ENCODE results near the gene IL10RB. TPM values are rescaled to one million over a fixed set of nuclear protein-coding genes. Genes with fewer than 3 reads are reported as not detected.
"Not testable (repeated sequence)": the region's sequence is repeated elsewhere in the genome, so short reads cannot be mapped to it uniquely, and the experiment has no call there.

The IL10RB gene
- total RNA-seq, 4 donors from 2014 or later, result 15.7 to 104 (median 63.2) TPM

DNA sequence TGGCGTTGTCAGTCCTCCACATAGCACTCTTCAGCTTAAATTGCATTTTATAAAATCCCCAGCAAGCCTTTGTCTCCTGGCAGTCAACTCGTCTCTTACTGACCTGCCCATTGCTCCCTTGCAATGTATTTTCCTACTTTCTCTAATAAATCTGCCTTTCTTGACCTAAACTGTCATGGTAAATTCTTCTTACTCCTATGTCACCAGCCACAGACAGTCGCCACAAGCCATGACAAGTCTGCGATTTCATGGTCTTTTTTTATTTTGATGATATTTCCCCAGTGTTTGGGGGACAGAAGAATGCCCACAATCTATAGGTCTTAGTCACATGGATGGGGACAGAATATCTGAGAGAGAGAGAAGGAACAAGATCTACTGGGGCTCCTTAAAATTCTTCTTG lies 28.0 kb upstream of the IL10RB start:
- H3K4me3 ChIP-seq, result no peak overlapping the region
- H3K27me3 ChIP-seq, result no peaks in the 10 kb centered on the region
- TF ChIP-seq POLR2AphosphoS5 (IDR thresholded peaks at IDR 0.05) (no peak), EP300 (IDR thresholded peaks at IDR 0.05; ENCODE audit: low read depth) (no peak), POLR2A (IDR thresholded peaks at IDR 0.05) (no peak)
- TF ChIP-seq, protein P1, sequence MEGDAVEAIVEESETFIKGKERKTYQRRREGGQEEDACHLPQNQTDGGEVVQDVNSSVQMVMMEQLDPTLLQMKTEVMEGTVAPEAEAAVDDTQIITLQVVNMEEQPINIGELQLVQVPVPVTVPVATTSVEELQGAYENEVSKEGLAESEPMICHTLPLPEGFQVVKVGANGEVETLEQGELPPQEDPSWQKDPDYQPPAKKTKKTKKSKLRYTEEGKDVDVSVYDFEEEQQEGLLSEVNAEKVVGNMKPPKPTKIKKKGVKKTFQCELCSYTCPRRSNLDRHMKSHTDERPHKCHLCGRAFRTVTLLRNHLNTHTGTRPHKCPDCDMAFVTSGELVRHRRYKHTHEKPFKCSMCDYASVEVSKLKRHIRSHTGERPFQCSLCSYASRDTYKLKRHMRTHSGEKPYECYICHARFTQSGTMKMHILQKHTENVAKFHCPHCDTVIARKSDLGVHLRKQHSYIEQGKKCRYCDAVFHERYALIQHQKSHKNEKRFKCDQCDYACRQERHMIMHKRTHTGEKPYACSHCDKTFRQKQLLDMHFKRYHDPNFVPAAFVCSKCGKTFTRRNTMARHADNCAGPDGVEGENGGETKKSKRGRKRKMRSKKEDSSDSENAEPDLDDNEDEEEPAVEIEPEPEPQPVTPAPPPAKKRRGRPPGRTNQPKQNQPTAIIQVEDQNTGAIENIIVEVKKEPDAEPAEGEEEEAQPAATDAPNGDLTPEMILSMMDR (IDR thresholded peaks at IDR 0.05), result no peak
- peak overlapping the region; percentile 33 to 55 (median 42) for H3K27ac ChIP-seq
- WGBS, 2 donors (ENCODE audit: low coverage in 1 of 2), result 80 to 90% methylated on average over 4 of the region's 4 CpGs
- in situ Hi-C loops (cut with MboI; ENCODE audit: low pct_ligation_motif_present in 1 of 4, low pct_unique_long_range_greater_than_20kb in 1 of 4, low sequenced_read_pairs in 3 of 4) (no loop called here), intact Hi-C loops (cut with DNase I; ENCODE audit: low total_unique reads) (no loop called here)
- no peaks in the 10 kb centered on the region for H3K36me3 ChIP-seq
- H3K9me3 ChIP-seq, result no peaks in the 10 kb centered on the region
- peaks cover 0 to 14% (median 2%) of the 10 kb centered on the region in 4 donors for H3K4me1 ChIP-seq
- no peak for DNase-seq

DNA sequence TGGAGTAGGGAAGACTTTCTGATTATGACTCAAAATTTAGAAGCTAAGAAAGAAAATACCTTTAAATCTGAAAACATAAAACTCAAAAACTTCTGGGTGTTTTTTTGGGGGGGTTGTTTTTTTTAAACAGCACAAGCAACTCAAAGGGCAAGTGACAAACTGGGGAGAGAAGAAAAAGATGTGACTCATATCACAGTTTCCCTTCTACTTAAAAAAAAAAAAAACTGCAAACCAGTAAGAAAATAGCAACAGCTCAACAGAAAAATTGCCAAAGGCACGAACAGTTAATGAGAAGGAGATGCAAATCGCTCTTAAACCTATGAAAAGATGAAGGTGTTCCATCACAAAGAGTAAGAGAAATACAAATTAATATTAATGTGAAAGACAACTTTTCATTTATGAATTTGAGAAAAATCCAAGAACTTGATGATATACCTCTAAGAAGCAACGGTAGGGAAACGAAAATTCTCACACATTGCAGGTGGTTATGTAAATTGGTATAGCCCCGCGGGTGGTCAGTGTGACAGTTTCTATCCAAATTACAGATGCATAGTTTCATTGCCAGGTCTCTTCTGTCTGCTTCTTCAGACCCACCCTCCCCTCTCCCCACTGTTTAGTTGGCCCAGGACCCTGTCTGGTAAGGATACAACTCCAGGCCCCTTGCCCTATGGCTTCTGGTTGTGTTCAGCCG lies 27.5 kb upstream of the IL10RB start:
- intact Hi-C loops (cut with DNase I; ENCODE audit: low total_unique reads) (no loop called here), in situ Hi-C loops (cut with MboI; ENCODE audit: low pct_ligation_motif_present in 1 of 4, low pct_unique_long_range_greater_than_20kb in 1 of 4, low sequenced_read_pairs in 3 of 4) (no loop called here)
- peak overlapping the region; percentile 33 to 55 (median 42) for H3K27ac ChIP-seq
- DNase-seq, result peak; percentile 31
- 68 to 69% methylated on average over 6 to 7 of the region's 7 CpGs for WGBS, 2 donors (ENCODE audit: low coverage in 1 of 2)
- peaks cover 0 to 9% (median 2%) of the 10 kb centered on the region in 4 donors for H3K4me1 ChIP-seq
- no peaks in the 10 kb centered on the region for H3K27me3 ChIP-seq
- no peaks in the 10 kb centered on the region for H3K36me3 ChIP-seq
- no peak overlapping the region for H3K4me3 ChIP-seq
- no peaks in the 10 kb centered on the region for H3K9me3 ChIP-seq
- TF ChIP-seq EP300 (IDR thresholded peaks at IDR 0.05; ENCODE audit: low read depth) (no peak), POLR2AphosphoS5 (IDR thresholded peaks at IDR 0.05) (no peak), POLR2A (IDR thresholded peaks at IDR 0.05) (no peak)
- TF ChIP-seq, protein P1 (IDR thresholded peaks at IDR 0.05), result no peak

DNA sequence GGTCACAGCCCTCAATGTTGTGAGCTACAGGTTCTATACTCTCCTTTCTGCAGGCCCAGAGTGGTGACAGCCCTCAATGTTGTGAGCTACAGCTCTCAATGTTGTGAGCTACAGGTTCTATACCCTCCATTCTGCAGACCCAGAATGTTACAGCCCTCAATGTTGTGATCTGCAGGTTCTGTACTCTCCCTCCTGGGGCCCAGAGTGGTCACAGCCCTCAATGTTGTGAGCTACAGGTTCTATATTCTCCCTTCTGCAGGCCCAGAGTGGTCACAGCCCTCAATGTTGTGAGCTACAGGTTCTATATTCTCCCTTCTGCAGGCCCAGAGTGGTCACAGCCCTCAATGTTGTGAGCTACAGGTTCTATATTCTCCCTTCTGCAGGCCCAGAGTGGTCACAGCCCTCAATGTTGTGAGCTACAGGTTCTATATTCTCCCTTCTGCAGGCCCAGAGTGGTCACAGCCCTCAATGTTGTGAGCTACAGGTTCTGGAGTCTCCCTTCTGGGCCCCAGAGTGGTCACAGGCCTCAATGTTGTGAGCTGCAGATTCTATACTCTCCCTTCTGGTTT lies 26.5 kb upstream of the IL10RB start:
- H3K4me3 ChIP-seq; H3K27me3 ChIP-seq; H3K9me3 ChIP-seq; DNase-seq; in situ Hi-C loops (cut with MboI; ENCODE audit: low pct_ligation_motif_present in 1 of 4, low pct_unique_long_range_greater_than_20kb in 1 of 4, low sequenced_read_pairs in 3 of 4); intact Hi-C loops (cut with DNase I; ENCODE audit: low total_unique reads); H3K36me3 ChIP-seq: not testable (repeated sequence)
- Histone ChIP-seq H3K4me1 (peaks cover 0 to 11% (median 2%) of the 10 kb centered on the region in 4 donors), H3K27ac (peak overlapping the region in 3 of 4 donors; percentile 33 to 51 (median 46))

DNA sequence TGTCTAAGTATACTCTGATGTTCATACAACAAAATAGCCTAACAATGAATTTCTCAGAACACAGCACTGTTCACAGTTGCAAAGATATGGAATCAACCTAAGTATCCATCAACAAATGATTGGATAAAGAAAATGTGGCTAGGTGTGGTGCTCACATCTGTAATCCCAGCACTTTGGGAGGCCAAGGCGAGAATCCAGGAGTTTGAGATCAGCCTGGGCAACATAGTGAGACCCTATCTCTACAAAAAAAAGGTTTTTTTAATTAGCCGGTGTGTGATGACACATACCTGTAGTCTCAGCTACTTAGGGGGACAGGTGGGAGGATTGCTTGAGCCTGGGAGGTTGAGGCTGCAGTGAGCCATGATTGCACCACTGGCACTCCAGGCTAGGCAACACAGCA lies 25.8 kb upstream of the IL10RB start:
- Histone ChIP-seq H3K4me1 (peaks cover 0 to 13% (median 2%) of the 10 kb centered on the region in 4 donors), H3K27ac (no peak overlapping the region), H3K27me3 (no peaks in the 10 kb centered on the region), H3K4me3 (no peak overlapping the region), H3K36me3 (peaks cover 0 to 3% (median 0%) of the 10 kb centered on the region in 4 donors), H3K9me3 (no peaks in the 10 kb centered on the region)
- no peak for TF ChIP-seq POLR2A (IDR thresholded peaks at IDR 0.05)
- TF ChIP-seq, protein P1 (IDR thresholded peaks at IDR 0.05), result no peak
- TF ChIP-seq EP300 (IDR thresholded peaks at IDR 0.05; ENCODE audit: low read depth), result no peak
- no peak for TF ChIP-seq POLR2AphosphoS5 (IDR thresholded peaks at IDR 0.05)
- 80 to 89% methylated on average over 2 of the region's 2 CpGs for WGBS, 2 donors (ENCODE audit: low coverage in 1 of 2)
- DNase-seq, result no peak
- intact Hi-C loops (cut with DNase I; ENCODE audit: low total_unique reads), result no loop called here
- in situ Hi-C loops (cut with MboI; ENCODE audit: low pct_ligation_motif_present in 1 of 4, low pct_unique_long_range_greater_than_20kb in 1 of 4, low sequenced_read_pairs in 3 of 4), result no loop called here

All from transverse colon (tissue), 4 donors.